ENCODE measurements around the gene HPS4.
"Not testable (repeated sequence)": the region's sequence is repeated elsewhere in the genome, so short reads cannot be mapped to it uniquely, and the experiment has no call there.

HPS4 gene

DNA sequence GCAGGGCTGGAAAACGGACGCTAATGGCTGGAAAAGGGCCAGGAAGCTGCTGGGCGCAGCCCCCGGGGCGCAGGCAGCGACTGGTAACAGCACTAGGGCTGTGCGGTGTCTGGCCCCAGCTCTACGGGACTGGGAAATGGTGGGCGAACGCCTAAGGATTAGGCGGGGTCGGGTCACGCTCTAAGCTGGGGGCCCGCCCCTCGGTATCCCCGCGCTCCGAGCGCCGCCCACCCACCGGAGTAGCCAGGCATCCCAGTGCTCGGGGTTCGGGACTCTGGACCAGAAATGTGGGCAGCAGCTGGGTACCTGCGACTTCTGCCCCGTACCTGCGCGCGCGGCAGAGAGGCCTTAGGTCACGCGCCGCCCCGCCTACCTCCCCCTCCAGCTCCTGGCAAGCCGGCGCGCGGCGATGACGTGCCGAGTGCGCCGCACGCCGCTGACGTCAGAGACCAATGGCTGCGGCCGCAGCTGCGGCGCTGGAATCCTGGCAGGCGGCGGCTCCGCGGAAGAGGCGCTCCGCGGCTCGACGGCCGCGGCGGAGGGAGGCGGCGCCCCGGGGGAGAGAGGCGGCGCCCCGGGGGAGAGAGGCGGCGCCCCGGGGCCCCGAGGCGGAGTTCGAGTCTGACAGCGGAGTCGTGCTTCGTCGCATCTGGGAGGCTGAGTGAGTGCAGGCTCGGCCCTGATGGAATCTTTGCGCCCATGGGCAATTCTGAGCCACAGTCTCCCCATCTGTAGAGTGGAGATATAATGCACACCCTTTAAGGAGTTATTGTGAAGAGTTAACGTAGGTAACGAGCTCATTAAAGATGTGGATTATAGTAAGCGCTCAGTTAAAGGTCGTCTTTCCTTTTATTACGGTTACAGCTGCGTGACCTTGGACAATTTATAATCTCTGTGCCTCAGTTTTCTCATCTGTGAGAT, at the start of gene HPS4, which contains the start of gene SRRD:
TSS of gene HPS4 (minus strand) at position 345 of the 921 bp plus-strand sequence. CDS start 2,021 bp downstream, outside the sequence.
TSS of gene SRRD (plus strand) at position 439 of the 921 bp plus-strand sequence. CDS start at position 453, 14 bp downstream.
- peak; percentile 87 to 89 for DNase-seq

GRCh38 chr22:26529345-26529744, 45.8 kb upstream of the HPS4 start:
- no peak for DNase-seq

GRCh38 chr22:26528518-26528917, 44.9 kb upstream of the HPS4 start:
- DNase-seq: not testable (repeated sequence)

DNA sequence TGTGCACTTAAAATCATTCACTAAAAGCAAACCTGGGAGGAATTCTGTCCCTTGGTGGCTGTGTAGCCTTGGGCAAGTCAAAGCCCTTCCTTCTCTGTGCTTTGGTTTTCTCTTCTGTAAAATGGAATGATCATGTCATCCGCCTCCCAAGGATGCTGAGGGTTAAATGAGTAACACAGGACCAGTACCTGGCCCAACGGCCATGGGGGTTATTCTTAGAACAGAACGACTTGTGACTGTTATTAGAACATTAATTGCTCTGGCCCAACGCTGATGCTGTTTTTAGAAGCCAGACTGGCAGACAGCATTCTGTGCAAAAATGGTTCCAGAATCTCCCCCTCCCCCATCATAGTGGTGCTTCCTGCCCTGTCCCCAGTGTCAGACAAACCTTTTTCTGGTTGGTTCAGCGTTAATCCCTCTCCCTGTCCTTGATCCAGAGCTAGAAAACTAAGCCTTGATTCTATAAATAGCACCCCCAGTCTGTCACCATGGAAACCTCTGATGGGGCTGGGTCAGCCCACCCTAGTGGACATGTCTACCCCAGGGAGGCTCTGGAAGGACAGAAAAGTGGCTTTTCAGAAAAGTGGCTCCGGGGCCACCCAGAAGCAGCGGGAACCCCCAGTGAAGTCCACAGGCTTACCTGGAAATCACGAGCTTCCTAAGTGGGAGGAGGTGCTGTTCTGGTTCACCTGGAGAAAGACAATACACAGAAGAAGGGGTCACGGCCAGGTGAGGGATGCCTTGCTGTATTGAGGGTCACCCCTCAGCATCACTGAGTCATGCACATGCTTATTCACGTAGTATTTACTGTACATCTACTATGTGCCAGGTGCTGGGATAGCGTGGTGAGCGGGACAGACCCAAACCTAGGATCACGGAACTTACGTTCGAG, 44.2 kb upstream of the HPS4 start:
- no peak for DNase-seq

- no peak for DNase-seq
Measured at GRCh38 chr22:26527167-26527566, 43.6 kb upstream of the HPS4 start.

- DNase-seq: no peak
Measured at GRCh38 chr22:26525946-26526564, 42.5 kb upstream of the HPS4 start.

- DNase-seq: no peak
Measured at GRCh38 chr22:26524870-26525269, 41.3 kb upstream of the HPS4 start.

GRCh38 chr22:26522592-26522991, 39.0 kb upstream of the HPS4 start:
- DNase-seq: no peak

DNA sequence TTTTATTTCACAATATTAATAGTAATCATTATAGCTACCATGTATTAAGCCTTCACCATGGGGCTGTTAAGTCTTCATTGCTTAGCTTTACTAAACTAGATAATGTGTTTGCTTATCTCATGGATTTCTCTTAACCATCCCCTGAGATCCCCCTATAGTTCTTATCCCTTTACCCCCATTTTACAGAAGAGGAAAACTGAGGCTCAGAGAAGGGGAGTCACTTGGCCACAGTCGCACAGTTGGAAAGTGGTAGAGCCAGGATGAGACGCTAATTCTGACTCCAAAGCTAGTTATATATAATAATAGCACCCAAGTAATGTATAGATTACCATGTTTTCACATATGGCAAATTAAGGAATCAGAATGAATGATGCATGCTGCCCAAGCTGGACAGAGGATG, 38.4 kb upstream of the HPS4 start:
- no peak for DNase-seq

DNA sequence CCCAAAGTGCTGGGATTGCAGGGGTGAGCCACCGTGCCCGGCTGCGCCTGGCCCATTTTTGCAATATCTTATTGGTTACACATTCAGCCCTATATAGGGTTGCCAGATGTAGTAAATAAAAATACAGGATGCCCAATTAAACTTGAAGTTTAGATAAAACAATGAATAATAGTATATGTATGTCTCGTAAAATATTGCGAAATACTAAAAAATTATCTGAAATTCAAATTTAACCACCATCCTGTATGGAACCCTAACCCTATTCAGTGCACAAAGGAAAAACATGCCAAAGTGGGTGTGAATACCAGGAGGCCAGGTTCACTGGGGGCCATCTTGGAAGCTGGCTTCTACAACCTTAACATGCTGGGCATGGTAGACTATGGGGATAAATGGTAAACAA, 33.8 kb upstream of the HPS4 start:
- no peak for DNase-seq

DNA sequence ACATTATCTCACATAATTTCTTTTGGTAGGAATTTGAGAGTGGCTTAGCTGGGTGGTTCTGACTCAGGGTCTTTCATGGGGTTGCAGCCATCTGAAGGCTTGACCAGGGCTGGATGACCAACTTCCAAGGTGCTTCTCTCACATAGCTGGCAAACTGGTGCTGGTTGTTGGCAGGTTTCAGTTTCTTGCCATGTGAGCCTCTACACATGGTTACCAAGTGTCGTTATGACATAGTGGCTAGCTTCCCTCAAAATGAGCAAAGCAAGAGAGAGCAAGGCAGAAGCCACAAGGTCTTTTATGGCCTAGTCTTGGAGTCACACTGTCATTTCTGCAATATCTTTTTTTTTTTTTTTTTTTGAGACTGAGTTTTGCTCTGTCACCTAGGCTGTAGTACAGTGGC, 32.9 kb upstream of the HPS4 start:
- no peak for DNase-seq

- DNase-seq: no peak
Measured at GRCh38 chr22:26515931-26516330, 32.3 kb upstream of the HPS4 start.

GRCh38 chr22:26514419-26515161, 31.0 kb upstream of the HPS4 start:
- no peak for DNase-seq

- no peak for DNase-seq
Measured at GRCh38 chr22:26513838-26514237, 30.3 kb upstream of the HPS4 start.

DNA sequence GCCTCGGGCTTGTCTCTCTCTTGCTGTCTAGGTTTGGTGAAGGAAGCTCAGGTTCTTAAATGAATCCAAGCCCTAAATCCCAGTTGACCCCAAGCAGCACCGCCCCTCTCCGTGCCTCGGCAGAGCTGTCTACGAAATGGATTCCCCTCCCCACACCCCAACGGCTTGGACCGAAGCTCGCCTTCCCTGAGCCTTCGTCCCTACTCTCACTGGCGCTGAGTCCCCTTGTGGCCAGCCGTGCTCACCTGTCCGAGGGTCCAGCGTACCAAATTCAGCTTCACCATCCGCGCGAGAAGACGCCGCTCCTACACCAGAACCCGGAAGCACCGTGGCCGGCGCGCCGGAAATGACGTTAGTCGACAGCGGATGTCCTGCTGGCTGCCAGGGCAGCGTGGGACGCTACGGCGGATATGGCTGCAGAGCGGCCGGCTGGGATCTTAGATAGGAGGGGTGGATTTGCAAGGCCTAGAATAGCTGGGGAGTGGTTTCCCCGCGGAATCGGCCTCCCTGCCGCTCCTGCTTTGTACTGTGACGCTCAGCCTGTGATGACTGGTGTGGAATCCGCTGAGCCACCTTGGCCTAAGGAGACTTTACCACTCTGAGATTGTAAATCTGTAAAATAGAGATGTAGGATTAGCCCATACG, 28.7 kb upstream of the HPS4 start, which contains the start of gene TFIP11:
TSS of gene TFIP11 (minus strand) at position 325 of the 645 bp plus-strand sequence. CDS start 2,201 bp downstream, outside the sequence.
- peak; percentile 86 to 88 for DNase-seq

DNA sequence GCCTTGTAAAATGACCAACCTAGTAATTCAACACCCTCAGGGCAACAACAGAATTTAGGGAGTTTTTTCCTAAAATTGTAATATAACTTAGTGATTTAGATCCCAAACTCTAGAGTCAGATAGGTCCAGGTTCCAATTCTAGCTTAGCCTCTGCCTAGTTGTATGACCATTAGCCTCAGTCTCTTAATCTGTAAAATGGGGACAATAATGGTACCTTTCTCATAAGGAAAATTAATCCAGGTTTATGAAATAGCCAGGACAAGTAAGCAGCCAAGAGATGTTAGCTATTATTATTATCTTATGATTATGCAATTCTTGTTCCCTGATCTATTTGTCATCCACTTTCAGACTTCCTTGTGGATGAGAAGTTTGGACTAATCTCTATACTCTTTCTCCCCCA, 24.6 kb upstream of the HPS4 start:
- no peak for DNase-seq

- no peak for DNase-seq
Measured at GRCh38 chr22:26503758-26504157, 20.2 kb upstream of the HPS4 start.

DNA sequence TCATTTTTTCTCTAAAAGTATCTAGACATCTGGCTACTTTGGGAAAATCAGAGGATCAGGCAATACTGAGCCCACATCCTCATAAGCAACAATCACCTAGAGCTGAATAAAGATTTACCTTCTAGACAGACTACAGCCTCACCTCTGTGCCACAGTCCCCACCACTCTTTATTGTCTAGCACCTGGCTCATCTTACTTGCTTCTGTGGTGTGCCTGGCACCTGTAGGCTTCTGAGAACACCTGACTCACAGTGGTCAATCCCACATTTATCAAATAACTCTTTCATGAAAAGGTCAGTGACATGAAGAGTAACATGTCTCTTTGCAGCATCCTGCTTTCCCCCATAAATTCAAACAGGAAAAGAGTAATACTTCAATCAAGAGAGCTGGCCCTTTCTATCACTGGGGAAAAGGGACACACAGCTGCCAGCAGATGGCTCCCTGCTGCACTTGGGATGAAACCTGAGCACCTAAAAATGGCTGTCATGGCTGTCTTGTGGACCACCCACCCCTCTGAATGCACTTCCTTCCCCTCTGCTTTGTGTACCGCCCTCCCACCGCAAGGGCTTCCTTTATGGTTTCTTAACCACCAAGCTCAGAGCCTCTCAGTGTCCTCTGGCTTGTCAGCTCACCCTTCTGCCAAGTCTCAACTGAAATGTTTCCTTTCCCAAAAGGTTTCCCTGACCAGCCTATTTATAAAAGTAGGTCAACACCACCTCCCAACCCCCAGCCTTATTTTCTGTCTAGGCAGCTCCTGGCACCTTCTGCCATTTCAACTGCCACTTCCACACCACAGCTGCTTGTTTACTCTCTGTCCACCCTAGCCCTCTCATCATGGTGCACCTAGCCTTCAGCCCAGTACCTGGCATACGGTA, 19.3 kb upstream of the HPS4 start:
- peak; percentile 27 to 33 for DNase-seq

- no peak for DNase-seq
Measured at GRCh38 chr22:26501996-26502395, 18.4 kb upstream of the HPS4 start.

DNA sequence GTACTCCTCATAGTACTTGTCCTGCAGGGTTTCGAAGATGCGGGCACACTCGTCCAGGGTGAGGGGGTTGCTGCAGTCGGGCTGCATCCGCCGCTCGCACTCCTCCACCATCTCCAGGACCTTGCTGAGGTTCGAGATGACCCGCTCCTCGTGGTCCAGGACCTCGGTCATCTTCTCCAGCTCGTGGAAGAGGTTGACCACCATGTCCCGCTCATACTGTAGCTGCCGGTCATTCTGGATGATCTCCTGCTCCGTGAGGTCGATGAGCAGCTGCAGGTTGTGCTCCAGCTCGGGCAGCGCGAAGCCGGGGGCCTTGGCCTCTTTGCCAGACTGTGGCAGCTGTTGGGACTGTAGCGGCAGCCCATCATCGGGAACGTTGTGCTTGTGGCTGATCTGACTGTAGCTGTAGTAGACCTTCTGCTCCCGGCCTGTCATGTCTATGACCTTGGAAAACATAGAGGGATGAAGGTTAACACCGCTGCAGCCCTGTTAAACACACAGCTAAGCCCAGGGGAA, 15.7 kb upstream of the HPS4 start:
- DNase-seq: no peak

All from activated CD4-positive, alpha-beta T cell treated with anti-CD3 and anti-CD28 coated beads, Interleukin-2, amount 50 U/mL, for 4 hours (primary cell).